Skeletal muscle satellite cell (primary cell): ENCODE data around the gene NFAM1.

Experiments
- H3K27me3 ChIP-seq: 2 replicates; pipeline ENCODE4 v1.7.0; 2013; ENCODE audit warnings: low read length; ENCODE audit not compliant: control insufficient read depth, insufficient read depth
- H3K36me3 ChIP-seq: 2 replicates; pipeline ENCODE4 v1.7.0; 2013; ENCODE audit warnings: mild to moderate bottlenecking, control low read depth, low read length; ENCODE audit not compliant: insufficient read depth
- H3K4me1 ChIP-seq: 2 replicates; pipeline ENCODE4 v1.7.0; 2013; ENCODE audit warnings: low read length; ENCODE audit not compliant: control insufficient read depth, insufficient read depth
- H3K4me2 ChIP-seq: 2 replicates; pipeline ENCODE4 v1.7.0; 2013; ENCODE audit warnings: mild to moderate bottlenecking, low read length
- H3K4me3 ChIP-seq: 2 replicates; pipeline ENCODE4 v1.7.0; 2013; ENCODE audit warnings: low read length
- H3K9ac ChIP-seq: 2 replicates; pipeline ENCODE4 v1.7.0; 2013; ENCODE audit warnings: mild to moderate bottlenecking, low read depth, low read length, moderate library complexity
- H3K9me3 ChIP-seq: replicated peaks from 2 replicates; pipeline ENCODE4 v1.7.0; 2013; ENCODE audit warnings: mild to moderate bottlenecking, control low read depth, low read length

NFAM1 gene

GRCh38 chr22:42371501-42371900 is 60.7 kb downstream of the NFAM1 start:
- Histone ChIP-seq H3K4me3 (no peak overlapping the region), H3K9ac (no peak overlapping the region), H3K9me3 (no peaks in the 10 kb centered on the region), H3K4me1 (peaks cover 13% of the 10 kb centered on the region), H3K36me3 (no peaks in the 10 kb centered on the region), H3K27me3 (peaks cover 41% of the 10 kb centered on the region), H3K4me2 (no peak overlapping the region)

GRCh38 chr22:42371099-42371498 is 61.1 kb downstream of the NFAM1 start:
- peaks cover 13% of the 10 kb centered on the region for H3K4me1 ChIP-seq
- peaks cover 44% of the 10 kb centered on the region for H3K27me3 ChIP-seq
- no peaks in the 10 kb centered on the region for H3K36me3 ChIP-seq
- no peaks in the 10 kb centered on the region for H3K9me3 ChIP-seq
- no peak overlapping the region for H3K9ac ChIP-seq
- no peak overlapping the region for H3K4me2 ChIP-seq
- H3K4me3 ChIP-seq = no peak overlapping the region

GRCh38 chr22:42369250-42370041 is 62.8 kb downstream of the NFAM1 start:
- Histone ChIP-seq H3K4me2 (peak overlapping the region; percentile 90), H3K4me1 (peaks cover 13% of the 10 kb centered on the region), H3K9ac (peak overlapping the region; percentile 41)

GRCh38 chr22:42368379-42369249 is 63.6 kb downstream of the NFAM1 start:
- H3K9ac ChIP-seq = peak overlapping the region; percentile 41
- peak overlapping the region; percentile 90 for H3K4me2 ChIP-seq
- H3K9me3 ChIP-seq = no peaks in the 10 kb centered on the region
- H3K4me1 ChIP-seq = peaks cover 13% of the 10 kb centered on the region
- peaks cover 50% of the 10 kb centered on the region for H3K27me3 ChIP-seq
- no peaks in the 10 kb centered on the region for H3K36me3 ChIP-seq
- peak overlapping the region; percentile 63 for H3K4me3 ChIP-seq

More at GRCh38 chr22:42369250-42370041, 62.8 kb downstream of the NFAM1 start:
- peaks cover 53% of the 10 kb centered on the region for H3K27me3 ChIP-seq
- no peaks in the 10 kb centered on the region for H3K36me3 ChIP-seq
- peak overlapping the region; percentile 68 for H3K4me3 ChIP-seq
- H3K9me3 ChIP-seq = no peaks in the 10 kb centered on the region

GRCh38 chr22:42367980-42368378 is 64.2 kb downstream of the NFAM1 start:
- Histone ChIP-seq H3K4me2 (no peak overlapping the region), H3K9me3 (no peaks in the 10 kb centered on the region), H3K27me3 (peaks cover 49% of the 10 kb centered on the region), H3K36me3 (no peaks in the 10 kb centered on the region), H3K9ac (no peak overlapping the region), H3K4me3 (no peak overlapping the region), H3K4me1 (peaks cover 13% of the 10 kb centered on the region)

GRCh38 chr22:42366806-42367581 is 65.2 kb downstream of the NFAM1 start:
- Histone ChIP-seq H3K9ac (no peak overlapping the region), H3K9me3 (no peaks in the 10 kb centered on the region), H3K36me3 (no peaks in the 10 kb centered on the region), H3K4me1 (peaks cover 13% of the 10 kb centered on the region), H3K4me2 (no peak overlapping the region), H3K4me3 (no peak overlapping the region), H3K27me3 (peaks cover 59% of the 10 kb centered on the region)

GRCh38 chr22:42365942-42366695 is 66.1 kb downstream of the NFAM1 start:
- Histone ChIP-seq H3K4me1 (peaks cover 13% of the 10 kb centered on the region), H3K9me3 (no peaks in the 10 kb centered on the region), H3K4me3 (no peak overlapping the region), H3K9ac (no peak overlapping the region), H3K36me3 (no peaks in the 10 kb centered on the region), H3K4me2 (no peak overlapping the region), H3K27me3 (peaks cover 66% of the 10 kb centered on the region)

GRCh38 chr22:42365111-42365865 is 66.9 kb downstream of the NFAM1 start:
- H3K9me3 ChIP-seq = no peaks in the 10 kb centered on the region
- no peaks in the 10 kb centered on the region for H3K36me3 ChIP-seq
- no peak overlapping the region for H3K9ac ChIP-seq
- H3K27me3 ChIP-seq = peaks cover 69% of the 10 kb centered on the region
- no peak overlapping the region for H3K4me2 ChIP-seq
- peaks cover 13% of the 10 kb centered on the region for H3K4me1 ChIP-seq
- H3K4me3 ChIP-seq = no peak overlapping the region

GRCh38 chr22:42364604-42365110 is 67.5 kb downstream of the NFAM1 start:
- H3K4me3 ChIP-seq = no peak overlapping the region
- no peaks in the 10 kb centered on the region for H3K9me3 ChIP-seq
- H3K9ac ChIP-seq = no peak overlapping the region
- H3K4me1 ChIP-seq = peaks cover 12% of the 10 kb centered on the region
- H3K36me3 ChIP-seq = no peaks in the 10 kb centered on the region
- no peak overlapping the region for H3K4me2 ChIP-seq
- H3K27me3 ChIP-seq = peaks cover 75% of the 10 kb centered on the region

- Histone ChIP-seq H3K9me3 (no peaks in the 10 kb centered on the region), H3K4me3 (no peak overlapping the region), H3K4me2 (no peak overlapping the region), H3K36me3 (no peaks in the 10 kb centered on the region), H3K4me1 (peaks cover 7% of the 10 kb centered on the region), H3K27me3 (peaks cover 82% of the 10 kb centered on the region), H3K9ac (no peak overlapping the region)
These were observed 68.3 kb downstream of the NFAM1 start for GRCh38 chr22:42363892-42364291.
